Memory B cell (primary cell): ENCODE results near the gene ZNF337.
A peak's percentile ranks its signal among the peaks of the same experiment; 100 is the strongest.
"Not testable (repeated sequence)": the region's sequence is repeated elsewhere in the genome, so short reads cannot be mapped to it uniquely, and the experiment has no call there.

Experiments
- ATAC-seq: fragments of 150-1000 bp; cut with Tn5 transposase; 2 replicates; pipeline ENCODE4 v1.10.0; 2021; ENCODE audit warnings: low read depth, mild to moderate bottlenecking, moderate library complexity
- DNase-seq, 2 donors: peaks; one replicate each; pipeline ENCODE4 v3.0.0; 2022; ENCODE audit warnings: low spot score in 2 of 2
- H3K27ac Mint-ChIP-seq: one replicate; pipeline ENCODE4 v1.8.0; 2022; ENCODE audit warnings: mild to moderate bottlenecking, moderate library complexity, mixed read lengths
- H3K27me3 Mint-ChIP-seq: one replicate; pipeline ENCODE4 v1.8.0; 2022; ENCODE audit warnings: mixed read lengths
- H3K36me3 Mint-ChIP-seq: one replicate; pipeline ENCODE4 v1.8.0; 2022; ENCODE audit warnings: mild to moderate bottlenecking, mixed read lengths
- H3K4me1 Mint-ChIP-seq: one replicate; pipeline ENCODE4 v1.8.0; 2022; ENCODE audit warnings: mixed read lengths
- H3K4me3 Mint-ChIP-seq: one replicate; pipeline ENCODE4 v1.8.0; 2022; ENCODE audit warnings: mild to moderate bottlenecking, moderate library complexity, mixed read lengths
- H3K9me3 Mint-ChIP-seq: one replicate; pipeline ENCODE4 v1.8.0; 2022; ENCODE audit warnings: mixed read lengths

Gene ZNF337

DNA sequence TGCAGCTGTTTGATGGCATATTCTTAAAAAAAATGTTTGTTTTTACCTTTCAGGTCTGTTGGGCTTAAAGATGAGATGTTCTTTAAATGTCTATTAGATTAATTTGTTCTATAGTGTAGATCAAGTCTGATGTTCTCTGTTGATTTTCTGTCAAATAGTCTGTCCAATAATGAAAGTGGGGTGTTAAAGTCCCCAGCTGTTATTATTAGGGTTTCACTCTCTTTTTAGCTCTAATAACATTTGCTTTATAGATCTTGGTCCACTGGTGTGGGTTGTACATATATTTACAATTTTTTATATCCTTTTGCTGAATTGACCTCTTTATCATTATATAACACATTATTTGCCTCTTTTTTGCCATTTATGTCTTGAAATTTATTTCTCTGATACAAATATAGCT lies 11.0 kb upstream of the ZNF337 start:
- no peak overlapping the region for H3K4me3 Mint-ChIP-seq
- no peak for ATAC-seq
- H3K9me3 Mint-ChIP-seq = peaks cover 19% of the 10 kb centered on the region
- DNase-seq = no peak
- H3K27me3 Mint-ChIP-seq = no peaks in the 10 kb centered on the region
- peaks cover 23% of the 10 kb centered on the region for H3K4me1 Mint-ChIP-seq
- H3K36me3 Mint-ChIP-seq = peaks cover 23% of the 10 kb centered on the region
- H3K27ac Mint-ChIP-seq = peak overlapping the region; percentile 68

DNA sequence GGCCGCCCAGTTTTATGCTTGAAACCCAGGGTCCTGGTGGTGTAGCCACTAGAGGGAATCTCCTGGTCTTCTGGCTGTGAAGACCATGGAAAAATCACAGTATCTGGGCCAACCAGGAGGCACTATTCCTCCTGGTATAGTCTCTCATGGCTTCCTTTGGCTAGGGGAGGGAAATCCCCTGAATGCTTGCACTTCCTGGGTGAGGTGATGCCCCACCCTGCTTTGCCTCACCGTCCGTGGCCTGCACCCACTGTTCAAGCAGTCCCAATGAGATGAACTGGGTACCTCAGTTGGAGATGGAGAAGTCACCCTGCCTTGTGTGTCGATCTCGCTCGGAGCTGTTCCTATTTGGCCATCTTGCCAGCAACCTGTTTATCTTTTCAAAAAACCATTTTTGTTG lies 10.1 kb upstream of the ZNF337 start:
- DNase-seq (peak in 1 of 2 donors; percentile 29), ATAC-seq (peak; percentile 96)
- peak overlapping the region; percentile 44 for H3K4me3 Mint-ChIP-seq
- H3K27ac Mint-ChIP-seq = peak overlapping the region; percentile 68
- peaks cover 13% of the 10 kb centered on the region for H3K9me3 Mint-ChIP-seq
- peaks cover 21% of the 10 kb centered on the region for H3K4me1 Mint-ChIP-seq
- no peaks in the 10 kb centered on the region for H3K27me3 Mint-ChIP-seq
- H3K36me3 Mint-ChIP-seq = peaks cover 16% of the 10 kb centered on the region

DNA sequence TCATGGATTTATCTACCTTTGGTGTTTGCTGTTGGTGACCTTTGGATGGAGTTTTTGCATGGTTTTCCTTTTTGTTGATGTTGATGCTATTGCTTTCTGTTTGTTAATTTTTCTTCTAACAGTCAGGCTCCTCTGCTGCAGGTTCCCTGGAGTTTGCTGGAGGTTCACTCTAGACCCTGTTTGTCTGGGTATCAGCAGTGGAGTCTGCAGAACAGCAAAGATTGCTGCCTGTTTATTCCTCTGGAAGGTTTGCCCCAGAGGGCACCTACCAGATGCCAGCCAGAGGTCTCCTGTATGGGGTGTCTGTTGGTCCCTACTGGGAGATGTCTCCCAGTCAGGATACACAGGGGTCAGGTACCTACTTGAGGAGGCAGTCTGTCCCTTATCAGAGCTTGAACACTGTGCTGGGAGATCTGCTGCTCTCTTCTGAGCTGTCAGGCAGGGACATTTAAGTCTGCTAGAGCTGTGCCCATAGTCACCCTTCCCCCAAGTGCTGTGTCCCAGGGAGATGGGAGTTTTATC lies 9.2 kb upstream of the ZNF337 start:
- no peak for DNase-seq
- no peaks in the 10 kb centered on the region for H3K27me3 Mint-ChIP-seq
- no peak overlapping the region for H3K4me3 Mint-ChIP-seq
- peak overlapping the region; percentile 68 for H3K27ac Mint-ChIP-seq
- no peak for ATAC-seq
- H3K9me3 Mint-ChIP-seq = peaks cover 8% of the 10 kb centered on the region
- H3K4me1 Mint-ChIP-seq = peaks cover 17% of the 10 kb centered on the region
- H3K36me3 Mint-ChIP-seq = peaks cover 15% of the 10 kb centered on the region

DNA sequence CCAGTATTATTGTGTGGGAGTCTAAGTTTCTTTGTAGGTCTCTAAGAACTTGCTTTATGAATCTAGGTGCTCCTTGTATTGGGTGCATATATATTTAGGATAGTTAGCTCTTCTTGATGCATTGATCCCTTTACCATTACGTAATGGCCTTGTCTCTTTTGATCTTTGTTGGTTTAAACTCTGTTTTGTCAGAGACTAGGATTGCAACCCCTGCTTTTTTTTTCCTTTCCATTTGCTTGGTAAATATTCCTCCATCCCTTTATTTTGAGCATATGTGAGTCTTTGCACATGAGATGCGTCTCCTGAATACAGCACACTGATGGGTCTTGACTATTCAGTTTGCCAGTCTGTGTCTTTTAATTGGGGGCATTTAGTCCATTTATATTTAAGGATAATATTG lies 7.7 kb upstream of the ZNF337 start:
- not testable (repeated sequence) for H3K27ac Mint-ChIP-seq, H3K27me3 Mint-ChIP-seq, DNase-seq, ATAC-seq, H3K4me3 Mint-ChIP-seq
- Mint-ChIP-seq H3K4me1 (peaks cover 17% of the 10 kb centered on the region), H3K9me3 (peaks cover 18% of the 10 kb centered on the region), H3K36me3 (peaks cover 20% of the 10 kb centered on the region)

DNA sequence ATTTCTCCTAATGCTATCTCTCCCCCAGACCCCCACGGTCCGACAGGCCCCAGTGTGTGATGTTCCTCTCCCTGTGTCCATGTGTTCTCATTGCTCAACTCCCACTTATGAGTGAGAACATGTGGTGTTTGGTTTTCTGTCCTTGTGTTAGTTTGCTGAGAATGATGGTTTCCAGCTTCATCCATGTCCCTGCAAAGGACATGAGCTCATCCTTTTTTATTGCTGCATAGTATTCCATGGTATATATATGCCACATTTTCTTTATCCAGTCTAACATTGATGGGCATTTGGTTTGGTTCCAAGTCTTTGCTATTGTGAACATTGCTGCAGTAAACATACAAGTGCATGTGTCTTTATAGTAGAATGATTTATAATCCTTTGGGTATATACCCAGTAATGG lies 4.2 kb upstream of the ZNF337 start:
- H3K27ac Mint-ChIP-seq, DNase-seq, H3K27me3 Mint-ChIP-seq, ATAC-seq, H3K4me3 Mint-ChIP-seq: not testable (repeated sequence)
- H3K9me3 Mint-ChIP-seq = peaks cover 16% of the 10 kb centered on the region
- peaks cover 17% of the 10 kb centered on the region for H3K4me1 Mint-ChIP-seq
- H3K36me3 Mint-ChIP-seq = peaks cover 17% of the 10 kb centered on the region

DNA sequence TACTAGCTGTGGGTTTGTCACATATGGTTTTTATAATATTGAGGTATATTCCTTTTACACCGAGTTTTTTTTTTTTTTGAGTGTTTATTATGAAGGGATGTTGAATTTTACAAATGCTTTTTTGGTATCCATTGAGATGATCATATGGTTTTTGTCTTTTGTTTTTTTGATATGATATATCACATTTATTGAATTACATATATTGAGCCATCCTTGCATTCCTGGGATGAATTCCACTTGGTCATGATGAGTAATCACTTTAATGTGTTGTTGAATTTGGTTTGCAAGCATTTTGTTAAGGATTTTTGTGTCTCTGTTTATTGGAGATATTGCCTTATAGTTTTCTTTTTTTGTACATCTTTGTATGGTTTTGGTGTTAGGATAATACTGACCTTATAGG lies 3.3 kb upstream of the ZNF337 start:
- Mint-ChIP-seq H3K4me3 (no peak overlapping the region), H3K36me3 (peaks cover 15% of the 10 kb centered on the region), H3K9me3 (peaks cover 16% of the 10 kb centered on the region), H3K27ac (no peak overlapping the region), H3K4me1 (peaks cover 18% of the 10 kb centered on the region), H3K27me3 (no peaks in the 10 kb centered on the region)
- no peak for DNase-seq
- no peak for ATAC-seq

DNA sequence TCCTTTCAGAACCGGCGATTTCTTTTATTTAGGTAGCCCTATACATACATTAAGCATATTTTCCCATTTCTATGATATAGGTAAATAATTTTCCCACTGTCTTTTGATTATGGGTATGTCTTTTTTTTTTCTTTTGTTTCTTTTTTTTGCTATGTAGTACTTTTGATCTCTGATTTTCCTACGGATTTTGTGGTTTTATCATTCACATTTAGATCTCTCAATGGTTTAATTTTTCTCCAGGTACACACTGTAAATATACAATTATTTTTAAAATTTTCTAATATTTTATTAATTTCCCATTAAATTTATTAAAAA lies 436 bp upstream of the ZNF337 start:
- H3K4me1 Mint-ChIP-seq = peaks cover 16% of the 10 kb centered on the region
- H3K9me3 Mint-ChIP-seq = peaks cover 11% of the 10 kb centered on the region
- no peaks in the 10 kb centered on the region for H3K27me3 Mint-ChIP-seq
- ATAC-seq = no peak
- H3K27ac Mint-ChIP-seq = peak overlapping the region; percentile 91
- peaks cover 9% of the 10 kb centered on the region for H3K36me3 Mint-ChIP-seq
- peak overlapping the region; percentile 98 for H3K4me3 Mint-ChIP-seq
- DNase-seq = no peak

DNA sequence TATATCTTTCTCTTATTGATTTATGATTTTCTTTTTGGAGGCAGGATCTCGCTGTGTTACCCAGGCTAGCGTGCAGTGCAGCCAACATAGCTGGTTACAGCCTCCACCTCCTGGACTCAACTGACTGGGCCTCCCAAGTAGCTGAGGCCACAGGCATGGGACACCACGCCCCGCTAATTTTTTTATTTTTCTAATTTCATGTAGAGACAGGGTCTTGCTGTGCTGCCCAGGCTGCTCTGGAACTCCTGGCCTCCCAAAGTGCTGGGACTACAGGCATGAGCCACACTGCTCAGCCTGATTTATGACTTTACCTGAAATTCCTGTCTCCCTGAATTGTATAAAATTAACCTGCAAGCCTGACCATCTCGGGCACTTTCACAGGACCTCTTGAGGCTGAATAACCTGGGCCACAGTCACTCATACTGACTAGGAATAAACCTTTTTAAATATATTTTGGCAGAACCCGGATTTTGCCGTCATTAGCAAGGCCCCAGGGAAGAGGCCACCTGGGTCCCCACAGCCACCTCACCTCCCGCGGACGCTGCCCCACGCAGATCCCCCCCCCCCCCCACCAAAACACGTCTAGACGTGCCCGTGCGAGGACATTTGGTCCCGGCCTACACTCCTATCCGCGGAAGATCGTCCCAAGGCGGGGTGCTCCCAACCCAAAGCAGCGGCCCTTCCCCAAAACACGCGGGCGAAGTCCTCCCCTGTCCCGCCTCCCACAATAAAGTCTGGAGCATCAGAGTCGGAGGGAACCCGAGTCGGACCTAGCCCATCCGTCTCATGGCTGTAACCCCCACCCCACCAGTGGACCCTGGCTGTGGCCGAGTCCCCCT lies 902 bp downstream of the ZNF337 start:
- no peak for DNase-seq
- no peaks in the 10 kb centered on the region for H3K27me3 Mint-ChIP-seq
- peak overlapping the region; percentile 98 for H3K4me3 Mint-ChIP-seq
- peaks cover 8% of the 10 kb centered on the region for H3K9me3 Mint-ChIP-seq
- peaks cover 6% of the 10 kb centered on the region for H3K36me3 Mint-ChIP-seq
- ATAC-seq = no peak
- peak overlapping the region; percentile 91 for H3K27ac Mint-ChIP-seq
- peaks cover 19% of the 10 kb centered on the region for H3K4me1 Mint-ChIP-seq

DNA sequence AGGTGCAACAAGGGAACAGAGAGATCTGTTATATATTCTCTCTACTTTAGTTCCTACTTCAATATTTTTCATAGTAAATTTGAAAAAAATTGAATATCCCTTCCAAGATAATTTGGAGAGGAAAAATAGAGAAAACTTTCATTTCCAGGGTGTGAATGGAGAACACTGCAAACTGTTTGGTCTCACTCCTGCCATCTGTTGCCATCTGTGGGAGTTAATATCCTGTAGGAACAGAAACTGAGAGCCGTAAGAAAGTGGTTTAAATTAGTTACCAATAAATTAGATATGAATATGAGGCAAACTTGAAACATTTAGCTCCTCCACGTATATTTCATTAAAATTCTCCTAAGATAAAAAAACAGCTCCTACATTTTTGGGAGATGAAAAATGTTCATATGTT lies 4.2 kb downstream of the ZNF337 start:
- ATAC-seq (no peak), DNase-seq (no peak)
- Mint-ChIP-seq H3K4me1 (peaks cover 13% of the 10 kb centered on the region), H3K4me3 (no peak overlapping the region), H3K27me3 (no peaks in the 10 kb centered on the region), H3K36me3 (peaks cover 5% of the 10 kb centered on the region), H3K27ac (no peak overlapping the region), H3K9me3 (no peaks in the 10 kb centered on the region)

DNA sequence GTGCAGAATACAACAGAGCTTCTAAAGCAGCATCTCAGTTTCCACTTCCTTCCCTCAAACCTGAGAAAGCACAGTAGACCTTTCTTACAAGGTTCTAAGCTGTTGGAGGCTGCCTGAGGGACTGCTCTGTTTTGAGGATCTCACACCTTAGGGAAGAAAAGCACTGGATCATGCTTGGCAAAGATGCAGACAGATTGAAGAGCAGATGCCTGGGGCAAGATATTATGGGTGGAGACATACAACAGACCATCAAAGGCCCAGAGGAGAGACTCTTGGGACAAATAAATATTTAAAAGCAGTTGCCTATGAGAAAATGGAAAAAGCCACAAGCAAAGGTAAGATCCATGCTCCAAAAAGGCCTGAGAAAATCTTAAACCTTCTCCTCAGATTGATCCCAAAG lies 6.2 kb downstream of the ZNF337 start:
- Mint-ChIP-seq H3K4me3 (no peak overlapping the region), H3K9me3 (no peaks in the 10 kb centered on the region), H3K4me1 (peaks cover 16% of the 10 kb centered on the region), H3K36me3 (peaks cover 8% of the 10 kb centered on the region), H3K27ac (no peak overlapping the region), H3K27me3 (no peaks in the 10 kb centered on the region)
- no peak for DNase-seq
- ATAC-seq = no peak

DNA sequence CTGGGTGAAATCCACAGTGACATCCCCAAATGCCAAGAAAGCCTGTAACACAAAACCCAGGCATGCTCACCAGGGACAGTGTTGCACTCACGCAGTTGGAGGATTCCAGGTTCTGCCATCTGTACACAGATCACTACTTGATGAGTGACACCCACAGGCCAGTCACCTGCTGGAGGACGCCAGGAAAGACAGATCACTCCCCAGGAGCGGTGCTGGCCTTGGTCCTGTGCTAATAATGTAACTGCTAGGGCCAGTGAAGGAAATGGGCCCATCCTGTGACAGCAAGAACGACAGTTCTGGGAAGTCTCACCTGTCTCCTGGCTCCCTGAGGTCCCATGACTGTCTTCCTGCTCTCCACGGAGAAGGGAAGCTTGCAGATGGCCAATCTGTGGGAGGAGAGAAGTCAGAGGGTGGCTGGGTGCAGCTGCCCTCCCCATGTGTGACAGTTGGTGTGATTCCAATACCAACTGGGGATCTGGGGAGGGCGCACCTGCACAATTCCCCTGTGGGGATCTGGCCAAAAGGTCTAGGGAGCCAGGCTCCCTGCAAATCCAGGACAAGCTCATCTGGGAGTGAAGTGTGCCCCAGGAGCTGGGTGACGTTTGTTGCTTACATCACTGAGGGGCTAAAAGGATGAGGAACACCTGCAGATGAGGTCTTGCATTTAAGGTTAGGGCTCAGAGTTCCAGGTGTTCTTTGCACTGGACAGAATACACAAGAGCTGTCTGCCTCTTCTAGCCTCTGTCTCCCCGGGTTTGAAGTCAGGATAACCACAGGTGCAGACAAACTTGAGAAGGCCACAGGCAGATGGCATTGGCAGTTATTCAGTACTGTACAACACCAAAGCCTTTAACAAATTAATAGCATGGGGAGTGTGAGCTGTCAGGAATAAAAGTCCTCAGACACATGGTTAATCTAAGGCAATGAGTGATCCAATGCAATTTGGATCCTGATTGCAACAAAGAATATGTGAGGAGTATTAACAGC lies 10.3 kb downstream of the ZNF337 start:
- H3K27ac Mint-ChIP-seq = no peak overlapping the region
- no peak overlapping the region for H3K4me3 Mint-ChIP-seq

DNA sequence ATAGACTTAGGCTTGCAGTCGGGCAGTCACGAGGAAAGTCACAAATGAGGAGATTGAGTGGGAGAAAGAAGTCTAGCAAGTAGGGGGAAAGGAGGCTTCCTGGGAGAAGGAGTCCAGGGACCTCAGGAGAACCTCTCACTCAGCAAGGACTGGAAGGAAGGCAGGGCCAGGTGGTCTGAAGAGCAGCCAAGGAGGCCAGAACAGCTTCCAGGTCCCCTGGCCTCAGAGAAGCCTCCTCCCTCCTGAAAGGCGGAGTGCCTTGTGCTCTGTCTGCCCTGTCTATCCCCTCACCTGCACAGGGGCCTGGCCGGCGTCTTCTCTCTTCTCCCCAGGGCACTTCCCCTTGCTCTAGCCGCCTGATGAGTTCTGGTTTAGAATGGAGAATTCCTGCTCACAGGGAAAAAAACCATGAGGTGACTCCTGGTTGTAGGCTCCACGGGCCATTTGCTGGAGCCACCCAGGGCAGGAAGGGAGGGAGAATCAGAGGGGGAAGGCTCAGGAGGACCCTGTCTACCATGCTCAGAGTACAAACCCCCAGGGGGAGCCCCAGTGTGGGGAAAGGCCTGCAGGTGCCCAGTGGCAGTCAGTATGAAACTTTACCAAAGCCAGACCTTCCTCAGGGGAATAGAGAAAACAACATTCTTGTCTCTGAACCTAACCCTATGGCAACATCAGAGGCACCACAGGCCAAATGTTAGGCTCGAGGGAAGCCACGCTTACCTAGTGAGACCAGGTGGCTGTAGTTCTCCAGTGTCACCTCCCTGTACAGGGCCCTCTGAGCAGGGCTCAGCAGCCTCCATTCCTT lies 11.2 kb downstream of the ZNF337 start:
- DNase-seq (no peak), ATAC-seq (peak; percentile 38)
- Mint-ChIP-seq H3K9me3 (peaks cover 3% of the 10 kb centered on the region), H3K27me3 (no peaks in the 10 kb centered on the region), H3K36me3 (peaks cover 28% of the 10 kb centered on the region), H3K27ac (no peak overlapping the region), H3K4me1 (peaks cover 15% of the 10 kb centered on the region), H3K4me3 (no peak overlapping the region)

More for the DNA sequence above, 10.3 kb downstream of the ZNF337 start:
- ATAC-seq (no peak), DNase-seq (no peak)
- H3K4me1 Mint-ChIP-seq = peaks cover 15% of the 10 kb centered on the region
- peaks cover 26% of the 10 kb centered on the region for H3K36me3 Mint-ChIP-seq
- H3K27me3 Mint-ChIP-seq = no peaks in the 10 kb centered on the region
- peaks cover 3% of the 10 kb centered on the region for H3K9me3 Mint-ChIP-seq

DNA sequence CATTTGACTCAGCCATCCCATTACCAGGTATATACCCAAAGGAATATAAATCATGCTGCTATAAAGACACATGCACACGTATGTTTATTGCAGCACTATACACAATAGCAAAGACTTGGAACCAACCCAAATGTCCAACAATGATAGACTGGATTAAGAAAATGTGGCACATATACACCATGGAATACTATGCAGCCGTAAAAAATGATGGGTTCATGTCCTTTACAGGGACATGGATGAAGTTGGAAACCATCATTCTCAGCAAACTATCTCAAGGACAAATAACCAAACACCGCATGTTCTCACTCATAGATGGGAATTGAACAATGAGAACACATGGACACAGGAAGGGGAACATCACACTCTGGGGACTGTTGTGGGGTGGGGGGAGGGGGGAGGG lies 12.8 kb downstream of the ZNF337 start:
- H3K4me3 Mint-ChIP-seq, DNase-seq, H3K27ac Mint-ChIP-seq, H3K9me3 Mint-ChIP-seq, ATAC-seq, H3K27me3 Mint-ChIP-seq: not testable (repeated sequence)
- Mint-ChIP-seq H3K36me3 (peaks cover 33% of the 10 kb centered on the region), H3K4me1 (peaks cover 17% of the 10 kb centered on the region)
